IMR-90 (cell line): ENCODE results near the gene KAT2A. TPM values are rescaled to one million over a fixed set of nuclear protein-coding genes. Genes with fewer than 3 reads are reported as not detected.

Source experiments
- ATAC-seq: fragments of 200-7000 bp; cut with Tn5 transposase; 2 replicates; pipeline ENCODE4 v1.9.1; 2020; ENCODE audit warnings: low read depth, mild to moderate bottlenecking, moderate library complexity
- BruUV-seq: library from RNA; stranded (reverse); fragments of 400-500 nt; replicated peaks from 2 replicates; lab custom pipeline; 2021; lab: Mats Ljungman, UMichigan
- CTCF ChIA-PET: fragments of 300-600 bp; formaldehyde crosslinking; extraction: SDS; loops from one replicate; lab custom pipeline; 2021; ENCODE audit warnings: antibody characterized with exemption; lab: Yijun Ruan, JAX
- POLR2A ChIA-PET: fragments of 300-600 bp; sonication (Branson Sonifier 250); formaldehyde crosslinking; loops from one replicate; lab custom pipeline; 2022; ENCODE audit warnings: antibody characterized with exemption; ENCODE audit not compliant: unreplicated experiment; lab: Charles Lee
- DNase-seq: peaks from one replicate; pipeline ENCODE4 v3.0.0; 2013
- H2AFZ ChIP-seq: replicated peaks from 2 replicates; pipeline ENCODE3; 2013; ENCODE audit warnings: low read length, mild to moderate bottlenecking; ENCODE audit not compliant: poor library complexity
- H2AK5ac ChIP-seq: 2 replicates; pipeline ENCODE4 v1.6.1; 2013; ENCODE audit warnings: low read depth, low read length, inconsistent platforms
- H2AK9ac ChIP-seq: replicated peaks from 2 replicates; pipeline ENCODE3; 2013; ENCODE audit warnings: mild to moderate bottlenecking, low read depth, low read length, moderate library complexity; ENCODE audit not compliant: poor library complexity
- H2BK120ac ChIP-seq: 2 replicates; pipeline ENCODE4 v1.6.1; 2013; ENCODE audit warnings: low read depth, low read length, inconsistent platforms
- H2BK15ac ChIP-seq: 3 replicates; pipeline ENCODE4 v1.6.1; 2013; ENCODE audit warnings: low read depth, low read length, inconsistent platforms
- H2BK20ac ChIP-seq: 2 replicates; pipeline ENCODE4 v1.6.1; 2013; ENCODE audit warnings: low read depth, mild to moderate bottlenecking, inconsistent platforms, low read length, moderate library complexity
- H2BK5ac ChIP-seq: 2 replicates; pipeline ENCODE4 v1.6.1; 2013; ENCODE audit warnings: mild to moderate bottlenecking, low read depth, low read length, inconsistent platforms; ENCODE audit not compliant: poor library complexity, severe bottlenecking
- H3K14ac ChIP-seq: replicated peaks from 2 replicates; pipeline ENCODE4 v1.6.1; 2013; ENCODE audit warnings: low read depth, low read length, inconsistent platforms
- H3K18ac ChIP-seq: 2 replicates; pipeline ENCODE4 v1.6.1; 2013; ENCODE audit warnings: low read depth, low read length, control low read depth
- H3K23ac ChIP-seq: 2 replicates; pipeline ENCODE4 v1.6.1; 2013; ENCODE audit warnings: low read depth, low read length, inconsistent platforms
- H3K27ac ChIP-seq: 2 replicates; pipeline ENCODE4 v1.5.1; 2013; ENCODE audit warnings: mild to moderate bottlenecking, control low read depth, low read length; ENCODE audit not compliant: insufficient read depth
- H3K27me3 ChIP-seq: 2 replicates; pipeline ENCODE4 v1.6.1; 2013; ENCODE audit warnings: low read length; ENCODE audit not compliant: control insufficient read depth, insufficient read depth
- H3K36me3 ChIP-seq: 2 replicates; pipeline ENCODE4 v1.6.1; 2013; ENCODE audit warnings: low read length, mixed read lengths; ENCODE audit not compliant: control insufficient read depth, insufficient read depth
- H3K4ac ChIP-seq: 2 replicates; pipeline ENCODE4 v1.6.1; 2013; ENCODE audit warnings: low read depth, low read length, inconsistent platforms
- H3K4me1 ChIP-seq: 2 replicates; pipeline ENCODE4 v1.6.1; 2013; ENCODE audit warnings: low read length, mixed read lengths; ENCODE audit not compliant: control insufficient read depth, insufficient read depth
- H3K4me2 ChIP-seq: 2 replicates; pipeline ENCODE4 v1.6.1; 2013; ENCODE audit warnings: low read depth, mild to moderate bottlenecking, control low read depth, low read length, moderate library complexity
- H3K4me3 ChIP-seq: 2 replicates; pipeline ENCODE4 v1.5.1; 2013; ENCODE audit warnings: low read depth, mild to moderate bottlenecking, control low read depth, low read length, moderate library complexity; ENCODE audit not compliant: insufficient read depth
- H3K56ac ChIP-seq: 2 replicates; pipeline ENCODE4 v1.6.1; 2013; ENCODE audit warnings: low read length, inconsistent platforms; ENCODE audit not compliant: insufficient read depth; ENCODE audit errors: extremely low read depth
- H3K79me1 ChIP-seq, 2 experiments: 2 replicates each; pipeline ENCODE4 v1.6.1; 2013; ENCODE audit warnings: low read length in 2 of 2, inconsistent platforms in 1 of 2, low read depth in 1 of 2
- H3K9ac ChIP-seq: 2 replicates; pipeline ENCODE4 v1.6.1; 2013; ENCODE audit warnings: low read depth, low read length, control low read depth
- H3K9me1 ChIP-seq: 2 replicates; pipeline ENCODE4 v1.6.1; 2013; ENCODE audit warnings: low read length, inconsistent platforms; ENCODE audit not compliant: insufficient read depth
- H3K9me3 ChIP-seq: 2 replicates; pipeline ENCODE4 v1.6.1; 2013; ENCODE audit warnings: low read length; ENCODE audit not compliant: control insufficient read depth, insufficient read depth
- H4K20me1 ChIP-seq: 2 replicates; pipeline ENCODE4 v1.6.1; 2013; ENCODE audit warnings: low read length, inconsistent platforms; ENCODE audit not compliant: insufficient read depth
- H4K5ac ChIP-seq: 2 replicates; pipeline ENCODE4 v1.6.1; 2013; ENCODE audit warnings: mild to moderate bottlenecking, low read depth, low read length, control low read depth
- H4K8ac ChIP-seq, 2 experiments: 2 replicates each; pipeline ENCODE4 v1.6.1; 2013; ENCODE audit warnings: low read depth in 2 of 2, low read length in 2 of 2, control low read depth in 1 of 2, inconsistent platforms in 1 of 2
- H4K91ac ChIP-seq: 2 replicates; pipeline ENCODE4 v1.6.1; 2013; ENCODE audit warnings: low read depth, low read length, inconsistent platforms; ENCODE audit not compliant: insufficient read depth
- CTCF ChIP-seq: conservative IDR thresholded peaks from 2 replicates; pipeline ENCODE4 v1.5.1; 2012; ENCODE audit warnings: mild to moderate bottlenecking, low read depth, low read length, improper control_type of control experiment
- MAZ ChIP-seq: IDR thresholded peaks from 2 replicates; pipeline ENCODE4 v1.6.1; 2012; ENCODE audit warnings: low read depth, mild to moderate bottlenecking, low read length, improper control_type of control experiment, moderate library complexity, borderline replicate concordance
- MXI1 ChIP-seq: IDR thresholded peaks from 2 replicates; pipeline ENCODE4 v1.6.1; 2012; ENCODE audit warnings: low read depth, mild to moderate bottlenecking, low read length, moderate library complexity, borderline replicate concordance
- POLR2A ChIP-seq: IDR thresholded peaks from 2 replicates; pipeline ENCODE4 v1.6.1; 2012; ENCODE audit warnings: mild to moderate bottlenecking, low read depth, low read length
- WGBS, 2 experiments: methylation state at CpG; one replicate each; pipeline versions ENCODE4 v1.1.5 to v1.1.7; 2013; ENCODE audit warnings: missing lambda C conversion rate in 2 of 2; ENCODE audit not compliant: insufficient read length in 1 of 2; ENCODE audit errors: extremely low coverage in 2 of 2; 5-methylcytosine and 5-hydroxymethylcytosine counted together
- dilution Hi-C: fragments of 300-500 bp; cut with HindIII; formaldehyde crosslinking; loops from one replicate; pipeline ENCODE4 v1.14.3; 2018; ENCODE audit warnings: low sequenced_read_pairs; ENCODE audit not compliant: unreplicated experiment
- in situ Hi-C: fragments of 300-500 bp; cut with MboI; formaldehyde crosslinking; loops from 3 replicates; pipeline ENCODE4 v1.14.3; 2019; ENCODE audit warnings: low sequenced_read_pairs, inconsistent platforms, mixed read lengths
- intact Hi-C: fragments of 100-400 bp; cut with micrococcal nuclease; formaldehyde crosslinking; loops from 2 replicates; pipeline ENCODE4 v1.10.0; 2022
- polyA plus RNA-seq, 3 experiments: library from polyadenylated mRNA; depleted of rRNA; stranded (reverse); fragments of >200 nt; gene quantifications; 2 replicates each; pipeline ENCODE4 v1.2.3, GENCODE V29; 2012; ENCODE audit warnings: low replicate concordance in 1 of 3
- total RNA-seq: library from RNA; depleted of rRNA; stranded (reverse); fragments of >200 nt; gene quantifications from 2 replicates; pipeline ENCODE4 v1.2.3, GENCODE V29; 2012

Gene KAT2A
- total and polyA plus RNA-seq, 2 of the 4 experiments (the other 2 are of a cell fraction): 6.3 to 28.2 TPM

- BruUV-seq: no TSS peak
- H3K14ac ChIP-seq: no peak overlapping the region
- ATAC-seq: no peak
- no peak overlapping the region for H2AK9ac ChIP-seq
- in situ Hi-C loops: no loop called here
- H3K36me3 ChIP-seq: no peaks in the 10 kb centered on the region
- no peak overlapping the region for H3K27ac ChIP-seq
- H3K4me3 ChIP-seq: no peak overlapping the region
- no peak overlapping the region for H2AFZ ChIP-seq
- H3K23ac ChIP-seq: no peak overlapping the region
- 38% methylated on average over 3 of the region's 8 CpGs; no CpG with 5 or more reads in 1 of the 2 experiments for WGBS, 2 experiments
- H4K91ac ChIP-seq: no peak overlapping the region
- no peak overlapping the region for H3K4ac ChIP-seq
- H3K4me2 ChIP-seq: no peak overlapping the region
- H3K18ac ChIP-seq: no peak overlapping the region
- no peak overlapping the region for H2BK15ac ChIP-seq
- TF ChIP-seq MXI1: no peak
- peak; percentile 21; the same call in 1 of the 2 replicates for TF ChIP-seq CTCF
- TF ChIP-seq MAZ: no peak
- no peak for TF ChIP-seq POLR2A
- no peak overlapping the region for H4K8ac ChIP-seq
- no peaks in the 10 kb centered on the region for H3K79me1 ChIP-seq
- H2BK20ac ChIP-seq: no peak overlapping the region
- H3K27me3 ChIP-seq: peaks cover 7% of the 10 kb centered on the region; the same call in 1 of the 2 replicates
- intact Hi-C loops: no loop called here
- no peak overlapping the region for H3K56ac ChIP-seq
- POLR2A ChIA-PET: no interaction called here
- H3K9ac ChIP-seq: no peak overlapping the region
- no peak overlapping the region for H4K5ac ChIP-seq
- H4K20me1 ChIP-seq: no peaks in the 10 kb centered on the region
- no peak for DNase-seq
- H2BK120ac ChIP-seq: no peak overlapping the region
- H3K4me1 ChIP-seq: no peaks in the 10 kb centered on the region; the same call in 1 of the 2 replicates
- H2BK5ac ChIP-seq: no peak overlapping the region
- dilution Hi-C loops: no loop called here
- H3K9me3 ChIP-seq: no peaks in the 10 kb centered on the region
- H2AK5ac ChIP-seq: no peak overlapping the region
- CTCF ChIA-PET: no interaction called here
- H3K9me1 ChIP-seq: 0 out of 2 replicates have a peak, but pooled peaks cover 3% of the 10 kb centered on the region
These were observed 41.9 kb upstream of the KAT2A start for GRCh38 chr17:42163113-42163512.
